GM13976 (cell line): Measurements from ENCODE around the gene KCNK16.

Experiments
- DNase-seq: peaks from one replicate; pipeline ENCODE4 v3.0.0; 2012; ENCODE audit warnings: low spot score
- in situ Hi-C: fragments of 300-500 bp; cut with MboI; formaldehyde crosslinking; loops from one replicate; pipeline ENCODE4 v1.12.0; 2022; ENCODE audit warnings: low sequenced_read_pairs, mixed read lengths, inconsistent platforms; ENCODE audit not compliant: unreplicated experiment
- TF ChIP-seq, protein P1 (sequence below): IDR thresholded peaks from 2 replicates; pipeline ENCODE4 v1.5.1; 2012; ENCODE audit warnings: borderline replicate concordance, mild to moderate bottlenecking; ENCODE audit not compliant: insufficient read depth; ENCODE audit errors: extremely low read depth, missing control alignments, control extremely low read depth

Gene KCNK16

GRCh38 chr6:39302011-39302410 is 20.5 kb downstream of the KCNK16 start:
- in situ Hi-C loops, result loop anchor here (5.0 to 10.0 kb wide), 2 partner anchors 135 to 307 kb away; no protein-coding TSS in a partner anchor
- DNase-seq, result no peak
- TF ChIP-seq, protein P1, sequence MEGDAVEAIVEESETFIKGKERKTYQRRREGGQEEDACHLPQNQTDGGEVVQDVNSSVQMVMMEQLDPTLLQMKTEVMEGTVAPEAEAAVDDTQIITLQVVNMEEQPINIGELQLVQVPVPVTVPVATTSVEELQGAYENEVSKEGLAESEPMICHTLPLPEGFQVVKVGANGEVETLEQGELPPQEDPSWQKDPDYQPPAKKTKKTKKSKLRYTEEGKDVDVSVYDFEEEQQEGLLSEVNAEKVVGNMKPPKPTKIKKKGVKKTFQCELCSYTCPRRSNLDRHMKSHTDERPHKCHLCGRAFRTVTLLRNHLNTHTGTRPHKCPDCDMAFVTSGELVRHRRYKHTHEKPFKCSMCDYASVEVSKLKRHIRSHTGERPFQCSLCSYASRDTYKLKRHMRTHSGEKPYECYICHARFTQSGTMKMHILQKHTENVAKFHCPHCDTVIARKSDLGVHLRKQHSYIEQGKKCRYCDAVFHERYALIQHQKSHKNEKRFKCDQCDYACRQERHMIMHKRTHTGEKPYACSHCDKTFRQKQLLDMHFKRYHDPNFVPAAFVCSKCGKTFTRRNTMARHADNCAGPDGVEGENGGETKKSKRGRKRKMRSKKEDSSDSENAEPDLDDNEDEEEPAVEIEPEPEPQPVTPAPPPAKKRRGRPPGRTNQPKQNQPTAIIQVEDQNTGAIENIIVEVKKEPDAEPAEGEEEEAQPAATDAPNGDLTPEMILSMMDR, result no peak

GRCh38 chr6:39301606-39302005 is 20.9 kb downstream of the KCNK16 start:
- TF ChIP-seq, protein P1, result no peak
- in situ Hi-C loops, result loop anchor here (5.0 to 10.0 kb wide), 2 partner anchors 134 to 307 kb away; no protein-coding TSS in a partner anchor
- no peak for DNase-seq

DNA sequence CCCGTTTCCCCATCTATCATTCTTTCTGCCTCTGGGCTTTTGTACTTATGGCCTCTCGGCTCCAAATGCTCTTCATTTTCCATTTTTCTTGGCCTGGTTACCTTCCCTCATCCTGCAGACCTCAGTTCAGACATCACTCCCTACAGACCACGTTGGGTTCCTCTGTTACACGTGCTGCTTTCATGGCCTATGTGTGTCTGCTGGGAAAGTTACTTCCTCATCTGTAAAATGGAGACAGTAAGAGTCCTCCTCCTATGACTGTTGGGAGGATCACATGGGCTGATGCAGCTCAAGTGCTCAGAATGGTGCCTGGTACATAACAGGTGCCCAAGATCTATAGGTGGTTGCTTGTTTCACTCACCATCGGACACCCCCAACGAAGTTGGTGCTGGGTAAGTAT is 21.8 kb downstream of the KCNK16 start:
- in situ Hi-C loops, result loop anchor here (5.0 to 10.0 kb wide), 2 partner anchors 133 to 306 kb away; no protein-coding TSS in a partner anchor
- DNase-seq, result no peak
- TF ChIP-seq, protein P1, result no peak

DNA sequence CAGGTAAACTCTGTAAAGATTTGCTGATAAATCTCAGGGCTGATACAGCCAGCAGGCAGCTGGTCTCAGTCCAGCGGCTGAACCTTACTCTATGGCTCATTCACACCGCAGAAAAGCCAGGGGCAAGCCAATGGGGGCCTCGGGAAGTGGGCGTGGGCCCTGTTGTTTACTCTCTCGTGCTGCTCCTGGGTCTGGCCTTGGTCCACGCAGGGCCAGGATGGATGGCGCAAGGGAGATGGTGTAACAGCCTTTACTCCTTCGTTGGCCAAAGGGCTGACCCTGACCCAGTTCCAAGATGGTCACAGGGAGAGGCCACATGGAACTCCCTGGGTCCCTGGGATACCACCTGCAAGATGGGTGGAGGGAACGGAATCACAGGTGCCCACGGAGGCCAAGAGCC is 24.4 kb downstream of the KCNK16 start:
- DNase-seq, result no peak
- TF ChIP-seq, protein P1, result no peak
- in situ Hi-C loops, result no loop called here

GRCh38 chr6:39296745-39297640 is 25.5 kb downstream of the KCNK16 start:
- no peak for DNase-seq
- TF ChIP-seq, protein P1, result no peak
- in situ Hi-C loops, result no loop called here

- no peak for DNase-seq
- in situ Hi-C loops, result no loop called here
- TF ChIP-seq, protein P1, result no peak
Measured at GRCh38 chr6:39295611-39296011, 26.9 kb downstream of the KCNK16 start.

GRCh38 chr6:39294899-39295298 is 27.6 kb downstream of the KCNK16 start:
- in situ Hi-C loops, result no loop called here
- DNase-seq, result no peak
- TF ChIP-seq, protein P1, result no peak
